Tibial nerve (tissue), 3 donors: Measurements from ENCODE around the gene DENND5B.

Experiments used
- CTCF ChIP-seq, 5 experiments: fragments of 200-600 bp in 3 of 5; fragments of 450-650 bp in 2 of 5; sonication (generic) in 3 of 5; IDR thresholded peaks; one replicate each; pipeline ENCODE4 v1.5.1; 2016 to 2019; ENCODE audit warnings: antibody characterized with exemption in 5 of 5, mild to moderate bottlenecking in 3 of 5, moderate library complexity in 2 of 5
- POLR2A ChIP-seq, 2 donors: fragments of 450-650 bp; IDR thresholded peaks; one replicate each; pipeline ENCODE4 v1.6.1; 2017; ENCODE audit warnings: antibody characterized with exemption in 2 of 2, mild to moderate bottlenecking in 2 of 2, moderate library complexity in 2 of 2

- TF ChIP-seq CTCF (IDR thresholded peaks at IDR 0.05) (no peak), POLR2A (IDR thresholded peaks at IDR 0.05) (no peak)
These were observed 227.1 kb downstream of the DENND5B start for GRCh38 chr12:31363831-31364230.
